Psoas muscle (tissue), 8 donors: Measurements from ENCODE around the gene HOXB8. TPM values are rescaled to one million over a fixed set of nuclear protein-coding genes. Genes with fewer than 3 reads are reported as not detected.

ENCODE experiments used
- ATAC-seq, 4 donors: fragments of 200-7000 bp; cut with Tn5 transposase; one replicate each; pipeline ENCODE4 v1.9.1; 2020; ENCODE audit warnings: moderate library complexity in 3 of 4, mild to moderate bottlenecking in 2 of 4
- DNase-seq, 2 donors: peaks; one replicate each; pipeline ENCODE4 v3.0.0-alpha.2; 2020
- H3K27ac ChIP-seq: fragments of 200-600 bp; one replicate; pipeline ENCODE4 v1.8.0; 2022
- H3K27me3 ChIP-seq, 3 donors: fragments of 200-600 bp in 1 of 3; one replicate each; pipeline versions ENCODE4 v1.6.1 to v1.8.0; 2013 to 2022; ENCODE audit warnings: low read length in 2 of 3, mild to moderate bottlenecking in 2 of 3, moderate library complexity in 1 of 3; ENCODE audit not compliant: insufficient read depth in 3 of 3
- H3K36me3 ChIP-seq, 2 donors: fragments of 200-600 bp in 1 of 2; one replicate each; pipeline versions ENCODE4 v1.6.1 to v1.8.0; 2013 to 2022; ENCODE audit warnings: low read depth in 1 of 2, mild to moderate bottlenecking in 1 of 2, moderate library complexity in 1 of 2; ENCODE audit not compliant: insufficient read depth in 1 of 2
- H3K4me1 ChIP-seq: fragments of 200-600 bp; one replicate; pipeline ENCODE4 v1.8.0; 2022
- H3K4me3 ChIP-seq: fragments of 200-600 bp; one replicate; pipeline ENCODE4 v1.8.0; 2022; ENCODE audit warnings: mild to moderate bottlenecking
- H3K9me3 ChIP-seq: fragments of 200-600 bp; one replicate; pipeline ENCODE4 v1.8.0; 2022
- WGBS, 3 donors: extraction: QIAGEN DNeasy Blood & Tissue Kit; methylation state at CpG; one replicate each; pipeline versions ENCODE4 v1.1.6 to v1.1.7; 2013; 5-methylcytosine and 5-hydroxymethylcytosine counted together
- intact Hi-C, 2 donors: fragments of 100-400 bp; cut with DNase I; formaldehyde crosslinking; loops; one replicate each; pipeline versions ENCODE4 v1.11.0 to v1.14.2; 2022
- polyA plus RNA-seq, 3 donors: library from polyadenylated mRNA; stranded (reverse); fragments of 200-250 nt; gene quantifications; one replicate each; pipeline ENCODE4 v1.2.3, GENCODE V29; 2013
- total RNA-seq, 4 donors: library from RNA; stranded (reverse); fragmentation: NEBNext Ultra II Directional in 2 of 4; extraction: Animal tissue kit (Norgen Biotek cat#: 25700) in 2 of 4; gene quantifications; one replicate each; pipeline versions ENCODE4 v1.2.1 to v1.2.4, GENCODE V29; 2021 to 2023
- TF ChIP-seq, protein P1 (sequence below): fragments of 200-600 bp; IDR thresholded peaks from one replicate; pipeline ENCODE4 v1.8.0; 2022; ENCODE audit warnings: antibody characterized with exemption
- donor health status: healthy with polysubstance abuse.
- donor health status: DM: no; HTN: no; CAD: no; lungs with moderate emphysema.
- donor health status: Bipolar disorder and iron deficiency.
- donor health status: healthy.
- donor health status: DM: yes; HTN: yes; CAD: no.
- donor health status: DM: no; HTN: no; CAD: no.
- donor health status: DM: no; HTN: no; CAD: no.
- donor health status: DM: yes; HTN: yes; CAD: no.

The HOXB8 gene
- total and polyA plus RNA-seq, 7 donors, result 0.05 to 0.10 (median 0.08) TPM; not detected in 4

DNA sequence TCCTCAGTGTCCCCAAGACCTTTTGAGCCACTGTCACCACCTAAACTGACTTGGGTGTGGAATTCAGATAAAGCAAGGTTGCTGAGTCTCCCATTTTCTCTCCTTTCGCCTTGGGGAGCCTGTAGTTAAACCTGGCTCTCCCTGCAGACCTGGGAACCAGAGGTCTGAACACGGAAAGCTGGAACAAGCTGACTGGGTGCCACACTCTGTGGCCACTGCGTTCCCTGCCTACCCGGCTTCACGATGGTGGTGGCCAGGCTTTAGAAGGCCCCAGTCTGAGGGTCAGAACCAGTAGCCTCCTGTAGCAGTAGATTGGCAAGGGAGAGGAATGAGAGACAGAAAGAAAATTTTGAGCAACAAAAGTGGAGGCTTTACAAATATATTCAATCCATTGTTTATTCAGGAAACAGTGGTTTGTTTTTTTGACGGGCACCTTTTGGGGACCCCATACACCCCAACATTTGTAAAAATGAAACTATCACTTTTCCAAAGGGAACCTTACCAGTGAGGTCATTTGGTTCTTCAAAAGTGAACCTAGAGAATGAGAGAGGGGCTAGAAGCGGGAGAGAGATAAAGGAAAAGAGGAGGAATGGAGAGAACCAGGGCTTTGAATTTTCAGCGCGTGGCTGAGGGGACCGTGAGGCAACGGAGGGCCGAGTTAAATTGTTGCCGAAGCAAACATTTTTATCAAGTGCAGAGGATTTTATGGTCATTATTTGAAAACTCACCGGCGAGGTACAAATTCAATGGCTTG is 1.8 kb upstream of the HOXB8 start:
- H3K27me3 ChIP-seq, result peaks cover 10 to 97% (median 52%) of the 10 kb centered on the region in 3 donors

DNA sequence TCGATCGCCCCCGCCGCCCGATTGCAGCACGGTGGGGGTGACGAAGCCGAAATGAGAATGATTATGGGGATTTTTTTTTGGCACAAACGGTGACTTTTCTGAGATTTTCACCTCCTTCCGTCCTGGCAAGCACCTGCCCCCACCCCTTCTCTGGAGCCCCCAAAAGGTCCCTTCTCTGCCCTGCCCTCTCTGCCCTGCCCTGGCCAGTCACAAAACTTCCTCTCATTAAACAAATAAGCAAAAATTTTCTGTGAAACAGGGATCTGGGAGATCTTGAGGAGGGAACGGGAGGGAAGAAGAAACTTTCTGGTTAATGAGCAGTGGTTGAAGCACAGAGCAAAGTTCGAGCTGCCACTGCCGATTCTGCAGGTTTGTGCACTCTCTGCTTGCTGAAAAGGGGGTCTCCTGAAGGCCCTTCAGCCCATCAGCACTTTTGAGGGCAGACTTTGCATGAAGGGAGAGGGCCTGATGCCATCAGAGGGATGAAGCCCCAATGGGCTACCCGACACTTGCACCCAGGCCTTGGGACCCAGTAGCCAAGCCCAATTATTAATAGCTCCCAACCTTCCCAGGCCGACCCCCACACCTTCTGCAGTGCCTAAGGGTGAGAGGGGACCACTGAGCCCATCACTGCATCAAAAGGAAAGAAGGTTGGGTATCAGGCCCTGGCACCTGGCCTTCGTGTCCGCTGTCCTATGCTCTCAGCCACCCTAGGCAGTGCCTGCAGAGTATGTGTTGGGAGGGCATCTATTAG is 1.0 kb upstream of the HOXB8 start:
- H3K27ac ChIP-seq, result no peak overlapping the region
- 33 to 36% (median 34%) methylated on average over 17 of the region's 17 CpGs for WGBS, 3 donors
- no peak overlapping the region for H3K4me3 ChIP-seq
- H3K27me3 ChIP-seq, result peaks cover 10 to 97% (median 53%) of the 10 kb centered on the region in 3 donors
- TF ChIP-seq, protein P1, sequence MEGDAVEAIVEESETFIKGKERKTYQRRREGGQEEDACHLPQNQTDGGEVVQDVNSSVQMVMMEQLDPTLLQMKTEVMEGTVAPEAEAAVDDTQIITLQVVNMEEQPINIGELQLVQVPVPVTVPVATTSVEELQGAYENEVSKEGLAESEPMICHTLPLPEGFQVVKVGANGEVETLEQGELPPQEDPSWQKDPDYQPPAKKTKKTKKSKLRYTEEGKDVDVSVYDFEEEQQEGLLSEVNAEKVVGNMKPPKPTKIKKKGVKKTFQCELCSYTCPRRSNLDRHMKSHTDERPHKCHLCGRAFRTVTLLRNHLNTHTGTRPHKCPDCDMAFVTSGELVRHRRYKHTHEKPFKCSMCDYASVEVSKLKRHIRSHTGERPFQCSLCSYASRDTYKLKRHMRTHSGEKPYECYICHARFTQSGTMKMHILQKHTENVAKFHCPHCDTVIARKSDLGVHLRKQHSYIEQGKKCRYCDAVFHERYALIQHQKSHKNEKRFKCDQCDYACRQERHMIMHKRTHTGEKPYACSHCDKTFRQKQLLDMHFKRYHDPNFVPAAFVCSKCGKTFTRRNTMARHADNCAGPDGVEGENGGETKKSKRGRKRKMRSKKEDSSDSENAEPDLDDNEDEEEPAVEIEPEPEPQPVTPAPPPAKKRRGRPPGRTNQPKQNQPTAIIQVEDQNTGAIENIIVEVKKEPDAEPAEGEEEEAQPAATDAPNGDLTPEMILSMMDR, result no peak
- ATAC-seq (no peak), DNase-seq (no peak)
- H3K4me1 ChIP-seq, result peaks cover 4% of the 10 kb centered on the region
- intact Hi-C loops, result loop anchor here (5.0 kb wide), 3 partner anchors 264 to 309 kb away; no protein-coding TSS in a partner anchor
- H3K36me3 ChIP-seq, result no peaks in the 10 kb centered on the region
- H3K9me3 ChIP-seq, result no peaks in the 10 kb centered on the region

More for the DNA sequence above, 1.8 kb upstream of the HOXB8 start:
- DNase-seq (no peak), ATAC-seq (no peak)
- peaks cover 4% of the 10 kb centered on the region for H3K4me1 ChIP-seq
- WGBS, 3 donors, result 26 to 34% (median 33%) methylated on average over 15 of the region's 15 CpGs
- H3K36me3 ChIP-seq, result no peaks in the 10 kb centered on the region
- intact Hi-C loops, result loop anchor here (5.0 kb wide), 3 partner anchors 265 to 310 kb away; no protein-coding TSS in a partner anchor
- H3K27ac ChIP-seq, result no peak overlapping the region
- TF ChIP-seq, protein P1, result no peak
- H3K4me3 ChIP-seq, result no peak overlapping the region
- H3K9me3 ChIP-seq, result no peaks in the 10 kb centered on the region

DNA sequence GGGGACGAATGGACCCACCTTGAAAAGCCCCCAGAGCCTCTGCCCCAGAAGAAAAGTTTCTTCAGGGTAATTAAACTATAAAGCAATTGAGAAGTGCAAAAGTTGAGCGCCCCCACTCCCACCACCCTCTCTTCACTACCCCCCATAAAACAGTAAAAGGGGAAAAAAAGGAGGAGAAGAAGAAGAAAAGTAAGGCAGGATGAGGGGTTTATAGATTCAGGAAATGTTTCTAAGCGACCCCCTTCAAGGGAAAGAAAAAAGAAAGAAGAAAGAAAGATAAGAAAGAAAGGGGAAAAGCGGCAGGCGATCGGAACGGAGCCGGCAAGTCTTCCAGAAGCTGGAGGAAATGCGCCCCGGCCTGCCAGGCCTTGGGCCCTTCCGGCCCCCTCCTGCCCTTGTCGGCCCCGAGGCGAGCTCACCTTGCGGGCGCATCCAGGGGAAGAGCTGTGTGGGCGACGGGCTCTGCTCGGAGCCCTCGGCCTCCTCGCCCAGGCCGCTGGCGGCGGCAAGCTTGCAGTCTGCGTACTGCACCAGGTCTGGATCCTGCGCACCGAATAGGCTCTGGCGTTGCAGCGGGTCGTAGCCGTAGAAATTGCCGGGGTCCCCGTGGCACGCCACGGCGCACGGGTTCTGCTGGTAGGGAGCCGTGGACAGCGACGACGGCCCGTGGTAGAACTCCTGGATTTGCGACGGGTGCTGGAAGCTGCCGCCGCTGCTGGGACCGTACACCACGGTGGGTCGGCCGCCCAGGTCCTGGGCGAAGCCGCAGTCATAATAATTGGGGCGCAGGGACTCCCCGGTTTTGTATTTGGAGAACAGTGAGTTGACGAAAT is 1.0 kb downstream of the HOXB8 start:
- no peaks in the 10 kb centered on the region for H3K36me3 ChIP-seq
- intact Hi-C loops, result no loop called here

More for the DNA sequence above, 1.0 kb downstream of the HOXB8 start:
- Histone ChIP-seq H3K27me3 (peaks cover 5 to 97% (median 62%) of the 10 kb centered on the region in 3 donors), H3K27ac (no peak overlapping the region), H3K4me3 (peak overlapping the region; percentile 77), H3K4me1 (peaks cover 17% of the 10 kb centered on the region), H3K9me3 (no peaks in the 10 kb centered on the region)
- 6 to 8% (median 8%) methylated on average over 52 to 55 of the region's 55 CpGs for WGBS, 3 donors
- no peak for DNase-seq
- ATAC-seq, result no peak
- TF ChIP-seq, protein P1, result no peak
